ENCODE measurements around the gene NUP214. TPM values are rescaled to one million over a fixed set of nuclear protein-coding genes. Genes with fewer than 3 reads are reported as not detected.

The NUP214 gene
- polyA plus RNA-seq, 1 donor from 2014 or later: 15.0 TPM

DNA sequence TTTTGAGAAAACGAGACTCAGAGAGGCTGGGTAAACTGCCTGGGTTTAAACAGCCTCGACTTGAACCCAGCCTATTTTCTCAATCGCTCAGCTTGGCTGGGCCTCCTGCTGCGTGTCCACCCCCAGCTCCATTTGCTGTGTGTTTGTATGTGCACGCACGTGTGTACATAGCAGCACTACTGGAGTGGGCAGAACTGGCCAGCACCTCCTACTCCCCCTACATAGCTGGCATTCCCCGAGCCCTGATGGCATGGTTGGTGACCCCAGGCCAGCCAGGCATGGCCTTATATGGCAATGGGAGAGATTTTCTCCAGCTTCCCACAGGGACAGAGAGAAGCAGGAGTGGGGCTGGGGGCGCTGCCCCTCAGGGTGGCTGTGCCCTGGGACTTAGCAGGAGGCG, 24.9 kb upstream of the NUP214 start:
- no peak overlapping the region for H3K4me2 ChIP-seq (ENCODE audit: low read length)
- H4K20me1 ChIP-seq (ENCODE audit: insufficient read depth): no peaks in the 10 kb centered on the region
- peaks cover 3% of the 10 kb centered on the region for H3F3A ChIP-seq (ENCODE audit: insufficient read depth, low read length, poor library complexity, severe bottlenecking)
- H2AFZ ChIP-seq (ENCODE audit: low read depth, low read length): no peak overlapping the region
- H3K9me3 ChIP-seq (ENCODE audit: low read length): no peaks in the 10 kb centered on the region
- peaks cover 20% of the 10 kb centered on the region for H3K27me3 ChIP-seq (ENCODE audit: insufficient read depth, low read depth, low read length)
- no peak overlapping the region for H3K9ac ChIP-seq (ENCODE audit: low read length)
- no peaks in the 10 kb centered on the region for H3K9me2 ChIP-seq (ENCODE audit: insufficient read depth, low read length)
- H3K79me2 ChIP-seq (replicated peaks; ENCODE audit: insufficient read depth, low read length): no peaks in the 10 kb centered on the region
- H3K4me3 ChIP-seq (ENCODE audit: low read length): no peak overlapping the region
- H3K36me3 ChIP-seq (ENCODE audit: insufficient read depth, low read length): no peaks in the 10 kb centered on the region
- no peak for TF ChIP-seq RAD21 (conservative IDR thresholded peaks at IDR 0.05)
- no peak for TF ChIP-seq POLR2AphosphoS5 (IDR thresholded peaks at IDR 0.05)
- TF ChIP-seq MXI1 (conservative IDR thresholded peaks at IDR 0.05; ENCODE audit: poor library complexity, severe bottlenecking): no peak
- H3K27ac ChIP-seq (ENCODE audit: low read length): no peak overlapping the region

- H3K4me3 ChIP-seq (ENCODE audit: low read length): no peak overlapping the region
- H3F3A ChIP-seq (ENCODE audit: insufficient read depth, low read length, poor library complexity, severe bottlenecking): no peaks in the 10 kb centered on the region
- peaks cover 12% of the 10 kb centered on the region for H3K27me3 ChIP-seq (ENCODE audit: insufficient read depth, low read depth, low read length)
- no peaks in the 10 kb centered on the region for H3K9me3 ChIP-seq (ENCODE audit: low read length)
- TF ChIP-seq EP300 (conservative IDR thresholded peaks at IDR 0.05; ENCODE audit: poor library complexity, severe bottlenecking) (no peak), TAF1 (IDR thresholded peaks at IDR 0.05; ENCODE audit: low read depth) (no peak), EZH2 (IDR thresholded peaks at IDR 0.05; ENCODE audit: borderline replicate concordance, insufficient read depth, low read length, poor library complexity, severe bottlenecking) (no peak), CTCF (IDR thresholded peaks at IDR 0.05; ENCODE audit: poor library complexity, severe bottlenecking) (no peak), SMC3 (conservative IDR thresholded peaks at IDR 0.05; ENCODE audit: poor library complexity) (no peak), MXI1 (conservative IDR thresholded peaks at IDR 0.05; ENCODE audit: poor library complexity, severe bottlenecking) (no peak), POLR2AphosphoS5 (IDR thresholded peaks at IDR 0.05) (no peak), RAD21 (conservative IDR thresholded peaks at IDR 0.05) (no peak)
- TF ChIP-seq, protein P1, sequence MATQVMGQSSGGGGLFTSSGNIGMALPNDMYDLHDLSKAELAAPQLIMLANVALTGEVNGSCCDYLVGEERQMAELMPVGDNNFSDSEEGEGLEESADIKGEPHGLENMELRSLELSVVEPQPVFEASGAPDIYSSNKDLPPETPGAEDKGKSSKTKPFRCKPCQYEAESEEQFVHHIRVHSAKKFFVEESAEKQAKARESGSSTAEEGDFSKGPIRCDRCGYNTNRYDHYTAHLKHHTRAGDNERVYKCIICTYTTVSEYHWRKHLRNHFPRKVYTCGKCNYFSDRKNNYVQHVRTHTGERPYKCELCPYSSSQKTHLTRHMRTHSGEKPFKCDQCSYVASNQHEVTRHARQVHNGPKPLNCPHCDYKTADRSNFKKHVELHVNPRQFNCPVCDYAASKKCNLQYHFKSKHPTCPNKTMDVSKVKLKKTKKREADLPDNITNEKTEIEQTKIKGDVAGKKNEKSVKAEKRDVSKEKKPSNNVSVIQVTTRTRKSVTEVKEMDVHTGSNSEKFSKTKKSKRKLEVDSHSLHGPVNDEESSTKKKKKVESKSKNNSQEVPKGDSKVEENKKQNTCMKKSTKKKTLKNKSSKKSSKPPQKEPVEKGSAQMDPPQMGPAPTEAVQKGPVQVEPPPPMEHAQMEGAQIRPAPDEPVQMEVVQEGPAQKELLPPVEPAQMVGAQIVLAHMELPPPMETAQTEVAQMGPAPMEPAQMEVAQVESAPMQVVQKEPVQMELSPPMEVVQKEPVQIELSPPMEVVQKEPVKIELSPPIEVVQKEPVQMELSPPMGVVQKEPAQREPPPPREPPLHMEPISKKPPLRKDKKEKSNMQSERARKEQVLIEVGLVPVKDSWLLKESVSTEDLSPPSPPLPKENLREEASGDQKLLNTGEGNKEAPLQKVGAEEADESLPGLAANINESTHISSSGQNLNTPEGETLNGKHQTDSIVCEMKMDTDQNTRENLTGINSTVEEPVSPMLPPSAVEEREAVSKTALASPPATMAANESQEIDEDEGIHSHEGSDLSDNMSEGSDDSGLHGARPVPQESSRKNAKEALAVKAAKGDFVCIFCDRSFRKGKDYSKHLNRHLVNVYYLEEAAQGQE (IDR thresholded peaks at IDR 0.05; ENCODE audit: borderline replicate concordance): no peak
- no peak overlapping the region for H2AFZ ChIP-seq (ENCODE audit: low read depth, low read length)
- H3K36me3 ChIP-seq (ENCODE audit: insufficient read depth, low read length): no peaks in the 10 kb centered on the region
- no peak overlapping the region for H3K9ac ChIP-seq (ENCODE audit: low read length)
- no peak overlapping the region for H3K27ac ChIP-seq (ENCODE audit: low read length)
- H3K4me2 ChIP-seq (ENCODE audit: low read length): no peak overlapping the region
- H4K20me1 ChIP-seq (ENCODE audit: insufficient read depth): no peaks in the 10 kb centered on the region
- no peaks in the 10 kb centered on the region for H3K79me2 ChIP-seq (replicated peaks; ENCODE audit: insufficient read depth, low read length)
- no peaks in the 10 kb centered on the region for H3K9me2 ChIP-seq (ENCODE audit: insufficient read depth, low read length)
These were observed 24.0 kb upstream of the NUP214 start for GRCh38 chr9:131101207-131101964.
